ENCODE measurements around the gene PIP5KL1.

PIP5KL1 gene

DNA sequence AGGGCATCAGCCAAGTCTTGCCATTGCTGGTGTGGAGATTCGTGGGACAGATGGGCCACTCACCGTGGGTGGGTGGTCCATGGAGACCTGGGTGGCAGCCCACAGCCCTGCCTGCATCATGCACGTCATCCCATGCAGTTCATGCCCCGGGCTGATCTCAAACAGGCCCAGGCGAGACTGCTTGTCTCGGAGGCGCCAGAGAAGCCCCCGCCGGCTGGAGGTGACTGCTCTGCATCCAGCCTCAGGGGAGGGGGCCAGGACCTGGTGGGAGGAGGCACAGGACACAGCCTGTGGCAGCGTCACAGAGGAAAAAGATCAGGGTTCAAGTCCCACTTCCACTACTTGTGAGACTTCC, 975 bp downstream of the PIP5KL1 start:
- DNase-seq (ENCODE audit: low read depth, low spot score) = no peak

DNA sequence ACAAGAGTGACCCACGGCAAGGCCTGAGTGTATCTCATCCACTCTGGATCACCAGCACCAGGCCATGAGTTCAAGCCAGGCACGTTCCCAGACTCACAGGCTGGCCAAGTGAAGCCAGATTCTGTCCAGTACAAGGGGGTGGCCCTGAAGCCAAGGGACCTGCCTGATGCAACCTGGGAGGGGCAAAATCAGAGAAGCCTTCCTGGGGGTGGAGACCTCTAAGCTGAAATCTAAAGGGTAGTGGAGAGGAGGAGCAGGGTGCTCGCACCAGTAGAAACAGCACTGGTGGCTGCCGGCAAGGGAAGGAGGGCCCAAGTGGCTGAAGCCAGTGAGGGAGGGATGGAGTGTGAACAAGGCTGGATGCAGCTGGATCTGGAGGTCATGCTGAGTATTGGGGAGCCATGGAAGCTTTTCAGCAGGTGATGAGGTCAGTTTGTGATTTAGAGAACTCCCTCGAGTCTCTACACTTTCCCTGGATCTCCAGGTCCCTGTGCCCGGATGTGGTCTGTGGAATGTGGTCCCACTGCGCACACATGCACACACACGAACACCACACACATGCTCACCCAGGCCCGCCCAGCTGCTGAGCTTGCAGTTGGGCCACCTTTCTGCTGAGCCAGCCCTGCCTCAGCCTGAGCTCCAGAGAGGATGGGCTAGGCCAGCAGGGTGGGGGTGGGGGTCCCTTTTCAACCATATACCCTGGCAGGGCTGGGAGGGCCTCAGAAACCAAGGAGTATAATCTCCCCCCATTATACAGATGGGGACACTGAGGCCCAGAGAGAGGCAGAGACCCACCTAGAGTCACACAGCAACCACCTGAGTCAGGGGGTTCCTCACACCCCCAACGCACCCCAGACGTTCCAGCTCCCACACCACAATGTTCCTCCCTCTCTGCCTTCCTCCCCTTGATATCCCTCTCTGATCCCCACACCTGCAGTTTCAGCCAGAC, 1.6 kb downstream of the PIP5KL1 start:
- no peak for DNase-seq (ENCODE audit: low read depth, low spot score)

DNA sequence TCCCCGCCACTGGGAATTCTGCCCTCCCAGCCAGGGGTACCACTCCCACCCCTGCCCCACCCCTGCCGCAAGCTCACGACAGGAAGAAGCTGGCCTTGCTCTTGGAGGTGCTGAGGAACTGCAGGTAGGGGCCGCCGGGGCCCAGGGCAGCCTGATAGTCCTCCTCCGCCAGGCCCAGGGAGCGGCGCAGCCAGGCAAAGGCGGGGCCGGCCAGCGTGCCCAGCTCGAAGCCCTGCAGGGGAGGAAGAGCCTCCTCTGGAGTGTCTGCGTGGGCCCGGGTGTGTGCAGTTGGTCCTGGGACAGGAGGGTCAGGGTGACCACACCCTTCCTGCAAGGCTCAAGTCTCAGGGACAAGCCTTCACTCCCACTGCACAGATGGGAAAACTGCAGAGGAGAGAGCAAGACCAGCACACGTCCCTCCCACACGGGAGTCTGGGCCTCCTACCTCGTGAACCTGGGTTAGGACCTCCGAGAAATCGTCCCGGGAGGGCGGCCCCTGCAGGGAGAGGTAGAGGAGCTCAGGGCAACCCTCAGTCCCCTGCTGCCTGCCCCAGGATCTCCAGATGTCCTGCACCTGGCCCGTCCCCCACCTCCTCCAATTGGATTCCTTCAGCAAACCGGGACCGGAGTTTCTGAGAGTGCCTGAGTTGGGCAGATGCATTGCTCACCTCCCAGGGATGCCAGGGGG, 2.4 kb downstream of the PIP5KL1 start:
- DNase-seq (ENCODE audit: low read depth, low spot score) = no peak

DNA sequence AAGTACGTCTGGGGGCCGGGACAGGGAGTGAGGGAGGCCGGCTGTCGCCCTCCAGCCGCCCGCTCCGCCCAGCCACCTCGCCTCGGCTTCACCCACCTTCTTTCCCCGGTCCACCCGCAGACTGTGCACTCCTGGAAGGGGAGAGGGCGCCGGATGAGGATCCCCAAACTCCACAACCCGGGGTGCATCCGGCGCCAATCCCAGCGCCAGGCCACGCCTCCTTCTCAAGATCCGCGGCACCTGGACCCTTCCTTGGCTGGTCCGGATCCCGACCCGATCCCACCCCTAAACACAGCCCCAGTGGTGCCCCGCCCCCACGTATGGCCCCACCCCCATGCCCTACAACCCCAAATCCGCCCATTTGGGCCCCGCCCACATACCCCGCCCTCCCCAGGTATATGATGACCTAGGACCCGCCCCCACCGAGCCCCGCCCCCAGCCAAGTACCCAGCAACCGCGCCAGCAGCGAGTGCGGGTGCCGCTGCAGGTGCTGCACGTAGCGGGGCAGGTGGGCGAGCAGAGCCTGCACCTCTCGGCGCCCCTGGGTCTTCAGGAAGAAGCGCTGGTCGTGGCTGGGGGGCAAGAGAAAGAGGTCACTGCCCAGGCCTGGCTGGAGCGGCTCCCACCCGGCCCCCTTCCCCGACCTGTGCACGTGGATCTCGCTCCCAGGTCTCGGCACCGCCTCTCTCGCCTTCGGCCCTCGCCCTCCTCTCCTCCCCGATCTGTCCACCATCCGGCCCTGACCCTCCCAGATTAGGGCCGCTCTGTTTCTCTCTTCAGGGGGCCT, 3.2 kb downstream of the PIP5KL1 start:
- peak; percentile 51 for DNase-seq (ENCODE audit: low read depth, low spot score)

DNA sequence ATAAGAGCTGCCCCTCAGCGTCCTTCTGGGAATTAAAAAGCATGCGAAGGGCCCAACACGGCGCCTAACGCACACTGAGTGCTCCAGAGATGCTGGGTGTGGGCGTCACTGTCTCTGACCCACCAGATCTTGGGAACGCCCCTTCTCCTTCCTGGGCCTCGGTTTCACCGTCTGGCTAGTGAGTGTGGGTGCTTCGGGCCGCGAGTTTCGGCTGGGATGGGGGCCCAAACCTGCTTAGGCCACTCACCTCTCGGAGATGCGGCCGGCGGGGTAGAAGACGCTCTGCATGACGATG, 3.7 kb downstream of the PIP5KL1 start:
- DNase-seq (ENCODE audit: low read depth, low spot score) = no peak

DNA sequence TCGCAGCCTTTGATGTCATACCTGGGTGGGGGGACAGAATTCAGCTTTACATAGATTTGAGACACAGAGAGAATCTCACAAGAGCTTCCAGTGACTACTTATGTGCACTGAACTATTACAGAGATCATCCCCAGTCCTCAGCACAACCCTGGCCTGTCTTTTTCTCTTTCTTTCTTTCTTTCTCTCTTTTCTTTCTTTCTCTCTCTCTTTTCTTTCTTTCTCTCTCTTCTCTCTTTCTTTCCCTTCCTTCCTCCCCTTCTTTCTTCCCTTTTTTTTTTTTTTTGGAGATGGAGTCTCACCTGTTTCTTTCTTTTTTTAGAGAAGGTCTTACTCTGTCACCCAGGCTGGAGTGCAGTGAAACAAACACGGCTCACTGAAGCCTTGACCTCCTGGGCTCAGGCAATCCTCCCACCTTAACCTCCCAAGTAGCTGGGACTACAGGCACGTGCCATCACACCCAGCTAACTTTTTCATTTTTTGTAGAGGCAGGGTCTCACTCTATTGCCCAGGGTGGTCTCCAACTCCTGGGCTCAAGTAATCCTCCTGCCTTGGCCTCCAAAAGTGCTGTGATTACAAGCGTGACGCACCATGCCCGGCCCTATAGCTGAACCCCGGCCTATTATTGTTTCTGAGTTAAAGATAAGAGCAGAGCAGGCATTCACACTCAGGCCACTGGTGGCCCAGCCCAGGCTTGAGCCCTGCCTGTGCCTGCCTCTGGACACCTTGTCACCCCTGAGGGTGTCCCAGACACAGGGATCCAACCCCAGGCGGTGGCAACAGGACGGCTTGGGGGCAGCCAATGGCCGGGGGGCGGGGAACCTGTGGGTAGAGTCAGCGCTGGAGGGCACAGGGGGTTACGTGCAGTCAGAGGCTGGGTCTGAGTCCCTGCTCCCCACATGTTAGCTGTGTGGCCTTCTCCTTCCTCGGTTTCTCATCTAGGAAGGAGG, 4.3 kb downstream of the PIP5KL1 start:
- no peak for DNase-seq (ENCODE audit: low read depth, low spot score)

DNA sequence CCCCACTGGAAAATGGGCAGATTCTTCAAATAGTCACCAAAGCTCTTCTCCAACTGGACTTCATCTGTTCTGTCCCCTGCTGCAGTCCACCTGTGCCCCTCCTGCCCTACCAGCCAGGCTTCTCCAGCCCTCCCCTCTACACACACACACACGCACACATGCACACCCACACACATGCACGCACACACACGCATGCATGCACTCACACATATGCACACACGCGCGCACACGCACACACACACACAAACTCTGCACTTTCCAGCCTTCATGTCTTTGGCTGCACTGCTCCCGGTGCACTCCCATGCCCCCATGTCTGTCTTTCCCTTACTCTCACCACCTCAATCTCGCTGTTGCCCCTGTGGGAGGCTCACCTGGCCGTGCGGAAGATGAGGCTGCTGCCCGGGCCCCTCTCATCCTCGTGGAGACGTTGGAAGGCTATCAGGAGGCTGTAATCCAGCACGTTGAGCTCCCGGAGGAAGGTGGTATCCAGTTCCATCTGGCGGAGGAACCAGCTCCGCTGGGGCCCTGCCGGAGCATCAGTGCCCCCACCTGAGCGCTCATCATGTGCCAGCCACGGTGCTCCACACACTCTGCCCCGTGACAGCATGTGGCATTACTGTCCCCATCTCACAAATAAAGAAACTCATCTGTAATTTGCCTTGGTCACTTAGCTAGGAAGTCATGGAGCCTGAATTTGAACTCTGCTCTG, 5.7 kb downstream of the PIP5KL1 start:
- no peak for DNase-seq (ENCODE audit: low read depth, low spot score)

DNA sequence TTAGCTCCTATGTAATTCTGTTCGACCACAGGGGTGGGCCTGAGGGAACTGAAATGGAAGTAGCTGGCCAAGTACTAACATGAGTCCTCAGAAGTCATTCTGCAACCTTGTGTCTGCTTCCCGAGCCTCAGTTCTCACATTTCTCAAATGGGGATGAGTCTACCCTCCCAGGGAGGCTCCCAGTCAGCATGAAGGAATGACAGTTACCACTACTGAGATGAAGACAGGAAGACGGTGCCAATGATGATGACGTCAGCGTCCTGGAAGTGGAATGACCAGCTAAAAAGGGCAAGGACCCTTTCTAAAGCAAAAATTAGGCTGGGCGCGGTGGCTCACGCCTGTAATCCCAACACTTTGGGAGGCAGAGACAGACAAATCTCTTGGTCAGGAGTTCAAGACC, 6.8 kb downstream of the PIP5KL1 start:
- DNase-seq (ENCODE audit: low read depth, low spot score) = no peak

DNA sequence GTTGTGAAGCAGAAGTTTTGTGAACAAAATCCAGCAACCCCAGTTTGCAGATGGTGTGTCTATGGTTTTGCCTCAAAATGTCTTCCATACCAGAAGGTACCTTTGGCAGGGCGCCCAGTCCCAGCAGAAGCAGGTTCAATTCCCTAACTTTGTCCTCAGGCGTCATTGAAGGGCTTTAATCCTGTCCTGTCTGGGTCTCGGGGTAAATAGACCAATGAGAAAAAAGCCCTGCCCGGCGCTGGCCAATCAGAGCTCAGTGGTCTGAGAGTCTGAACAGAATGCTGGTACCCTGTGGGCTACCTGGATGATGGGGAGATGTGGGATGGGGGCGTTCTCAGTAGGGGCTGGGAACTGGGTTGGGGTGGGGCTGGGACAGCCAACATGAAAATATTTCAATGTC, 7.5 kb downstream of the PIP5KL1 start:
- DNase-seq (ENCODE audit: low read depth, low spot score) = no peak

DNA sequence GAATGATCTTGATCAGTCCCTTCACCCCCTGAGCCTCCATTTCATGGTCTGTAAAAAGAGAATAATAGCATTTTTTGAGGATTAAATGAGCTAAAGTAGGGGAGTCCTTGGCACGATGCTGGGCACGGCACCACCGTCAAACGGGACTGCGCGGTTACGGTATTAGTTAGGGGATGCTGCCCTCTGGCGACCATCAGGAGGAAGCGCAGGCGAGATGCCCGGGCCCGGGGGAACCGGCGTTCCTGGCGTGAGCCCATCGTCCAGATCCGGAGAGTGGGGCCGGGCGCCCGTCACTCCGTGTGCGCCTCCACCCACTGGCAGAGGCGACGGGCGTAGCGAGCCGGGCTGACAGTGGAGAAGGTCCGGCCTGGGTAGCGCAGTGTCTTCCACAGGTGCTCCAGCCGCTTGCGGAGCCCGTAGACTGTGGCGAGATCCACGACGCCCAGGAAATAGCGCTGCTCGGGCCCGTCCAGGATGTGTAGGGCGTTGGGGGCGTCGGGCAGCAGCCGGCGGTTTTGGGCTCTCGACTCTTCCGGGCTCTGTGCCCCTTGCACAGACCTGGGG, 8.9 kb downstream of the PIP5KL1 start:
- peak; percentile 57 for DNase-seq (ENCODE audit: low read depth, low spot score)

DNA sequence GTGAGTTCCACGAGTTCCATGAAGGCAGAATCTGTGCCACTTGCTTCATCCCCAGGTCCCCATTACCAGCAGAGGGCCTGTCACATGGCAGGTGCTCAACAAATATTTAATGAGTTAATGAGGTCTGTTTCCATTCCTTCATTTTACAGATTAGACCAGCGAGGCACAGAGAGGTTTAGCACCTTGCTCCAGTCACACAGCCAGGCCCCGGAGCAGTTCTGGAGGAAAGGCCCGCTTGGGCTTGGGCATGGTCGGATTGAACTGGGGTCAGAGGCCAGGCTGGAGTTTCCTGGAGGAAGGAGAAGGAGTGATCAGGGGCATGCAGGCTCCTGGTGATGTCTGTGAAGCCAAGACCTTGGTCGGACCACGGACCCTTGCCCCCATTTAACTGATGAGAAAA, 9.8 kb downstream of the PIP5KL1 start:
- DNase-seq (ENCODE audit: low read depth, low spot score) = no peak

DNA sequence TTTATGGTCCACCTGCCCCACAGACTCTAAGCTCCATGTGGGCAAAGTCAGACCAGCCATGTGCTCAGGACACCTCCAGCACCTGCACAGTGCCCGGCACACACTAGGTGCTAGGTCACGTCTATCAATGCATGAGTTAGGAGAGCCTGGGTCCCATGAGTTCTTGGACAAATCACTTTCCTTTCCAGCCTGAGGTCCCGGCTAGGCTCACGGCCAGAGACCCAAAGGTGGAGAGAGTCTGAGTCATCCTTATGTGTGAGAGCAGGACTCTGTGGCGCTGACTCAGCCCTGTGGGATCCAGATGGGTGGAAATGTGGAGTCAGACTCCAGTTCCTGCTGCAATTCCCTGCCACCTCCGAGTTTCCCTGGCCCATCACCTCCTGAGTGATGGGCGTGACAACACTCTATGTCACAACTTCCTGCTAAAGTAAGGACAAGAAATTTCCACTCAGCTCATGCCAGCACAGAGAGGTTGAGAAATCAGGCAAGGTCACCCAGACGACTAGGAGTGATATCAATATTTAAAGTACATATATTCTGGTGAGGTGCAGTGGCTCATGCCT, 11.2 kb downstream of the PIP5KL1 start:
- no peak for DNase-seq (ENCODE audit: low read depth, low spot score)

DNA sequence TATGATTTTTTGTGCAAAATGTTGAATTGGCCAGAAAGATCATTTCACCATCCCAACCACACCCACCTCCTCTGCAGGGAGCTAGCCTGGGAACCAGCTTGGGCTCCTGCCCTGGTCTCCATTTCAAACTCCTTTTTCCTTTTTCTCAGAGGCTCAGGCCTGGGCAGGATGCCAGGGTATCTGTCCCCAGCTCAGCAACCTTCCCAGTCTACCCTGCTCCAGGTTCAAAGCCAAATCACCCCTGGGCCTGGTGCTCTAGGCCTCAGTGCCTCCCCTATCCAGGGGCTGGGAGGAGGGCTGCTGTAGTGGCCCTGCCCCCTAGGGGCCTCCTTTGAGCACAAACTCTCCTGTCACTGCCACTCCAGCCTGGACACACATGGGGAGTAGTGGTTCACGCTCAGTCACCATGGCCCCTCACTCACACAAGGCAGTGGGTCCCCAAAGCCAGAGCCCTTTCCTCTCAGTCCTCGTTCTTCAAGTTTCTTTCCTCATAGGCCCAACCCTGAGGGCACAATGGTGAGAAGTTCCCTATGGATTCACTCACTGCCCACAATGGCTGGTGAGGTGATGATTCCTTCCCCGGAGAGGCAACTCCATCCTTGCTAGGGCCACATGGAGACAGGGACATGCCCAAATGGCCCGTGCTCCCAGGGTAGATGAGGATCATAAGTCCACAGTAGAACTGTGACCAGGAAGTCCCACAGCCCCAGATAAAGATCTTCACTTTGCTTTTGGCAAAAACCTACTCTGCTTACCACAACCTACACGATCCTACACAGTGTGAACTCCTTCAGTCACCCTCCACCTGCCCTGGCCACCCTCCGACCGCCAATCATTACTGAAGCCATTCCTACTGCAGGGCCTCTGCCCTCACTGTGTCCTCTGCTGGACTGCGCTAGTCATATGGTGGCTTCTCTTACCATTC, 12.1 kb downstream of the PIP5KL1 start:
- no peak for DNase-seq (ENCODE audit: low read depth, low spot score)

DNA sequence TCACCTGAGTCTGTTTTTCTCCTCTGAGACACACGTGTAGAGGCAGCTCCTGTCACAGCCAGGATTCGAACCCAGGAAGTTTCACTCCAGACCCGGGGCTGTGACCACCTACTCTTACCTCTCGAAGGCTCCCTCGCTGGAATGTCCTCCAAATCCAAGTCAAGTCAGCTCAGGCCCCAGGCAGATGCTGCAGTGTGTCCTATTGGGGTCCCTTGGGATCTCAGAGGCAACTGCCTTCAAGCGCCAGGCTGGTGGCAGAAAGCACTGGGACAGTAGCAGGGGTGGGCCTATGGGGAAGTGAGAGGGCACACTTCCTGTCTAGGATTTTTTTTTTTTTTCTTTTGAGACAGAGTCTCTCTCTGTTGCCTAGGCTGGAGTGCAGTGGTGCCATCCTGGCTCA, 13.0 kb downstream of the PIP5KL1 start:
- no peak for DNase-seq (ENCODE audit: low read depth, low spot score)

DNA sequence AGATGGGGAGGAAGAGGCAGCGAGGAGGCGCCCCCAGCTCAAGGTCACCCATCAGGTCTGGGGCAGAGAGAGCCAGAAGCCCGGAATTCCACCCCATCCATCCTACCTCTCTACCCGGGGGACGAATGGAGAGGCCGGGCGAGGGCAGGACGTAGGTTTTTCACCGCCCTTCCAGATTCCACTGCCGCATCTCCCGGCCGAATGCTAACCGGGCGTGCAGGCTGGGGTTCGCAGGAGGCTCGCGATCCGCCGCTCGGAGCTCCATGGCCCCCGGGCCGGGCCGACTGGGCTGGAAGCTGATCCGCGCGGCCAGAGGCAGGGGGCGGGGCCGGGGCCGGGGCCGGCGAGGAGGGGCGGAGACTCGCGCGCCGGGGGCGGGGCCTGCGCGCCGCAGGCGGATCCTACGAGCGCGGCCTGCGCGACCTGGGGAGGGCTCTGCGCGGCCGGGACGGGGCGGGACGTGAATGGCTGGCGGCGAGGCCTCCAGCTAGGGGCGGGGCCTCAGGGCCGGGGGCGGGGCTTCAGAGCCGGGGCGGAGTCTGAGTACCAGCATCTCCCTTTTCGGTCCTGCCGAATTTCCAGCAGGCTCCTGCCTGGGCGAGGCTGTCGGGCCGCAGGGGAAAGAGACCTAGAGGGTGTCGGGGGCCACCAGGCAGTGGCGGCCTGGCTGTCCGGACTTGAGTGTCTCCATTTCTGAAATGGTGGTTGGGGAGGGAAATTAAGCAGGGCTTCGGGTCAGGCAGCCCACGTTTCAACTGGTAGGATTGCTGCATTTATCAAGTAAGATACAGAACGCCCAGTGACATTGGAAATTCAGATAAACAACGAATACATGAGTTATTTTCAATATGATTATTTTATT, 13.6 kb downstream of the PIP5KL1 start, which contains the start of gene ST6GALNAC4:
TSS of gene ST6GALNAC4 (minus strand) at position 322 of the 862 bp plus-strand sequence. CDS start 622 bp downstream, outside the sequence.
- peak; percentile 93 for DNase-seq (ENCODE audit: low read depth, low spot score)

DNA sequence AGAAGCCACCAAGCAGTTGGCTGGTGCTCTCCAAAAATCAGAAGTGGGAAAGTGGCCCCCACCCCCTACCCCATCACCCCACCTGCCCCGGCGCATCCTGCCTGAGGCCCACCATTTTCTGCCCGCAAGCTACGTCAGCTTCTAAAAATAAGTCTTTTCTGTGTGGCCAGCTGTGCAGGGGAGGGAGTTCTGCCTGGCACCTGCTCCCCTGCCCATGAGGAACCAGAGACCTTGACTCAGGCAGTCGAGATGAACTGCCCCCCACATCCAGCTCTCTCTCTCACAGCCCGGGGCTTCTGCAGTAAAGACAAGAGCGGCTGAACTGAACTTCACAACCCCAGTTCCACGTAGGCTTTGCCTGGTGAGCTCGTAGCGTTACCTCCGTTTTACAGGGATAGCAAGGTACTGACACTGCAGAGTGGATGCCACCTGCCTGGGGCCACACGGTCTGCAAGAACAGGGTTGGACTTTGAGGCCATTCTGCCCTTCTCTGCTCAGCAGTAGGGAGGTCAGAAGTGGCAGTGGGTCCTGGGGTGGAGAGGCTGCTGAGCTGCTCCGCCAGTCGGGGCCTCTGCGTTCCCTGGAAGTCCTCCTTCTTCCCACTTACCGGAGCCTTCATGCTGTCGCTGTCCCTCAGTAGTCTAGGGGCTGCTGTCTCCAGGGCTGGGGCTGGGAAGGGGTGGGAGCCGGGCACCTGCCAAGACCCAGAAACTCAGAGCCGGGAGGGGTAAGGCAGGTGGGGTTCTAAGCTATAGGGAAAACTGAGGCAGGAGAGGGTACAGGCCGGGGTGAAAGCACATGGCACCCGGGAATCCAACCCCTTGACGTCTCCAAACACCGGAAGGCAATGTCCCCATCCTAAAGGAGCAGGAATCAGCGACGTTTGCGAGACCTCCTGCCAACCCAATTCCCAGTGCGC, 14.5 kb downstream of the PIP5KL1 start:
- DNase-seq (ENCODE audit: low read depth, low spot score) = no peak

DNA sequence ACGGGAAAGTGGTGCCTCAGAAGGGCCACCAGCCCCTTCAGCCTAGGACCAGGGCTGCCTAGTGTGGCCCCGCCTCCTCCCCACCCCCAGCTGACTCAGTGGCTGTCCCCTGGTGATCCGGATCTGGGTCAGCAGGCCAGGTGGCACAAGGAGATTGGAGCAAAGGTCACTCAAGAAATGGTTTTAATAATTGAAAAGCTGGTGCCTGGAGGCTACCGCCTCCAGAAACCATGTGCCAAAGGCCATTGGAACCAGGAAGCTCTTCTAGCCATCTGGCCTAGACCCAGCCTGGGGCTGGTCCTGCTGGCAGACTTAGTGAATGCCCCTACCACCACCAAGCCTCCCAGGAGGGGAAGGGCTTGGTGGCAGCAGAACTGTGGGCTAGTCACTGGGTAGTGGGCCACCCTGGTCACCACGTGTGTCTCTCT, 15.2 kb downstream of the PIP5KL1 start:
- no peak for DNase-seq (ENCODE audit: low read depth, low spot score)

All from activated naive CD8-positive, alpha-beta T cell treated with anti-CD3 and anti-CD28 coated beads, Interleukin-2, amount 50 U/mL, for 16 hours (primary cell).